Erythroblast (primary cell): ENCODE results near the gene ID4.

Source experiments
- GATA1 ChIP-seq: IDR thresholded peaks from 2 replicates; pipeline ENCODE4 v1.6.1; 2011; ENCODE audit warnings: low read depth, mild to moderate bottlenecking, control low read depth, low read length, moderate library complexity
- POLR2A ChIP-seq: IDR thresholded peaks from 2 replicates; pipeline ENCODE4 v1.6.1; 2011; ENCODE audit warnings: mild to moderate bottlenecking, low read length

DNA sequence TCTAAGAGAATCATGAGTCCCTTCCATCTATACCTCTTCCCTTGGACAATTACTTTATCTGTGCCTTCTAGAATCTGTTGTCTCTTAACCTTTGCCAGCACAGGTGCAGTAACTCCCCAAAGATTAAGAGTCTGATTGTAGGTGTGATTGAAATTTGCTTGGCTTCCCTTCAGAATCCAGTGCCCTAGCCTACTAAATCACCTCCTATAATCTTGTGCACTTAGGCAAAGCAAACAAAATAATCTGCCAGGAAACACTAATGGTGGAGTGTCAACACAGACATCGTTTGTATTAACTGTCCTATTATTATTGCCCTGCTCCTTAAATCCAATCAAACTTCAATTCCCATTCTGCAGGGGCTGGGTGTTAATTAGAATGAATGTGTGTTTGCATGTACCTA, 28.0 kb downstream of the ID4 start:
- TF ChIP-seq POLR2A, result no peak
- TF ChIP-seq GATA1, result no peak
